Ovary (tissue), 3 donors: Measurements from ENCODE around the gene LRRC4C.

Experiments
- CTCF ChIP-seq, 3 donors: fragments of 450-650 bp in 2 of 3; fragments of 200-600 bp in 1 of 3; IDR thresholded peaks; one replicate each; pipeline versions ENCODE4 v1.5.1 to v1.8.0; 2016 to 2022; ENCODE audit warnings: antibody characterized with exemption in 3 of 3, mild to moderate bottlenecking in 1 of 3
- EP300 ChIP-seq: sonication (generic); formaldehyde crosslinking; IDR thresholded peaks from one replicate; pipeline ENCODE4 v1.6.1; 2017; ENCODE audit warnings: antibody characterized with exemption
- POLR2A ChIP-seq: fragments of 450-650 bp; IDR thresholded peaks from one replicate; pipeline ENCODE4 v1.6.1; 2017; ENCODE audit warnings: antibody characterized with exemption, mild to moderate bottlenecking, moderate library complexity
- donor health status: DM: no; HTN: no; CAD: no.

- TF ChIP-seq CTCF (IDR thresholded peaks at IDR 0.05) (no peak), EP300 (no peak), POLR2A (no peak)
Observed at GRCh38 chr11:40445391-40445790, 1014.1 kb downstream of the LRRC4C start.
